Activated CD4-positive, alpha-beta T cell treated with anti-CD3 and anti-CD28 coated beads for 36 hours (primary cell): Measurements from ENCODE around the gene NXPE3. TPM values are rescaled to one million over a fixed set of nuclear protein-coding genes. Genes with fewer than 3 reads are reported as not detected.

ENCODE experiments used
- ATAC-seq: fragments of 200-7000 bp; cut with Tn5 transposase; one replicate; pipeline ENCODE4 v1.10.0; 2021; ENCODE audit warnings: mild to moderate bottlenecking, moderate library complexity
- CTCF ChIA-PET: fragments of 350-600 bp; sonication (Branson Sonifier 250); formaldehyde crosslinking; loops from one replicate; lab custom pipeline; 2021; ENCODE audit warnings: antibody characterized with exemption; lab: Charles Lee
- POLR2A ChIA-PET: fragments of 350-600 bp; sonication (Branson Sonifier 250); formaldehyde crosslinking; loops from one replicate; lab custom pipeline; 2021; ENCODE audit warnings: antibody characterized with exemption, inconsistent platforms; lab: Charles Lee
- DNase-seq: peaks from one replicate; pipeline ENCODE4 v3.0.0-alpha.2; 2020
- H3K27ac Mint-ChIP-seq: one replicate; pipeline ENCODE4 v1.8.0; 2021; ENCODE audit warnings: mixed read lengths
- H3K27me3 Mint-ChIP-seq: one replicate; pipeline ENCODE4 v1.8.0; 2021; ENCODE audit warnings: mixed read lengths
- H3K36me3 Mint-ChIP-seq: one replicate; pipeline ENCODE4 v1.8.0; 2021; ENCODE audit warnings: low read depth, mixed read lengths
- H3K4me1 Mint-ChIP-seq: one replicate; pipeline ENCODE4 v1.8.0; 2021; ENCODE audit warnings: mixed read lengths
- H3K4me3 Mint-ChIP-seq: one replicate; pipeline ENCODE4 v1.8.0; 2021; ENCODE audit warnings: mild to moderate bottlenecking, moderate library complexity, mixed read lengths
- H3K9me3 Mint-ChIP-seq: one replicate; pipeline ENCODE4 v1.8.0; 2021; ENCODE audit warnings: low read depth, mixed read lengths
- intact Hi-C, 2 experiments: fragments of 100-400 bp; cut with DNase I in 1 of 2; cut with micrococcal nuclease in 1 of 2; formaldehyde crosslinking; loops; one replicate each; pipeline versions ENCODE4 v1.14.2 to v1.15.1; 2022 to 2024; cut with DNase I, micrococcal nuclease
- total RNA-seq, 2 experiments: library from RNA; stranded (reverse); gene quantifications; one replicate each; pipeline ENCODE4 v1.2.3, GENCODE V29; 2021

Gene NXPE3
- total RNA-seq, 2 experiments from 2014 or later = 12.8 to 18.5 TPM

DNA sequence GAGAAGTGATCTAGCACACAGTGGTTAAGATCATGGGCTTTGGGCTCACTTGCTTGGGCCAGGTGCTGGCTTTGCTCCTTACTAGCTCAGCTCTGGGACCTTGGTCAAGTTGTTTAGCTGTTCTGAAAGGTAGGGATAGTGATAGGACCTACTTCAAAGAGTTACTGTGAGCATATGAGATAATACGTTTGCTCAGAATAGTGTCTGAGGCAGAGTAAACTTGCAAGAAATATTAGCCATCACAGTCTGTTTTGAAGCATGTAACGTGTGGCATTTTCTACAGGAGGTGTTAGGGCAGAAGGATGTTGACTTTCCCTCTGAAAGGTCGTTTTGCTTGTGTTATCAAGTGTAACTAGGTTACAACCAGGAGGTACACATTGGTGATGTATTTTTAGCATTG is 35.8 kb downstream of the NXPE3 start:
- Mint-ChIP-seq H3K9me3 (no peaks in the 10 kb centered on the region), H3K36me3 (peaks cover 24% of the 10 kb centered on the region), H3K27me3 (no peaks in the 10 kb centered on the region), H3K4me1 (peaks cover 53% of the 10 kb centered on the region), H3K4me3 (no peak overlapping the region), H3K27ac (peak overlapping the region; percentile 4)
- ATAC-seq (peak; percentile 21), DNase-seq (no peak)
- ChIA-PET POLR2A (interaction anchor here (0.7 kb wide), 1 partner anchor 45 kb away, joined by 3 read pairs; no protein-coding TSS in a partner anchor), CTCF (interaction anchor here (0.8 to 8.8 kb wide), 21 partner anchors 9 to 722 kb away, joined by 3 to 115 read pairs (median 5); no protein-coding TSS in a partner anchor)
- intact Hi-C loops = loop anchor here (1.0 to 10.0 kb wide), 5 partner anchors 34 to 900 kb away; partner anchors contain the start of gene NFKBIZ (in 1 of the 2)

DNA sequence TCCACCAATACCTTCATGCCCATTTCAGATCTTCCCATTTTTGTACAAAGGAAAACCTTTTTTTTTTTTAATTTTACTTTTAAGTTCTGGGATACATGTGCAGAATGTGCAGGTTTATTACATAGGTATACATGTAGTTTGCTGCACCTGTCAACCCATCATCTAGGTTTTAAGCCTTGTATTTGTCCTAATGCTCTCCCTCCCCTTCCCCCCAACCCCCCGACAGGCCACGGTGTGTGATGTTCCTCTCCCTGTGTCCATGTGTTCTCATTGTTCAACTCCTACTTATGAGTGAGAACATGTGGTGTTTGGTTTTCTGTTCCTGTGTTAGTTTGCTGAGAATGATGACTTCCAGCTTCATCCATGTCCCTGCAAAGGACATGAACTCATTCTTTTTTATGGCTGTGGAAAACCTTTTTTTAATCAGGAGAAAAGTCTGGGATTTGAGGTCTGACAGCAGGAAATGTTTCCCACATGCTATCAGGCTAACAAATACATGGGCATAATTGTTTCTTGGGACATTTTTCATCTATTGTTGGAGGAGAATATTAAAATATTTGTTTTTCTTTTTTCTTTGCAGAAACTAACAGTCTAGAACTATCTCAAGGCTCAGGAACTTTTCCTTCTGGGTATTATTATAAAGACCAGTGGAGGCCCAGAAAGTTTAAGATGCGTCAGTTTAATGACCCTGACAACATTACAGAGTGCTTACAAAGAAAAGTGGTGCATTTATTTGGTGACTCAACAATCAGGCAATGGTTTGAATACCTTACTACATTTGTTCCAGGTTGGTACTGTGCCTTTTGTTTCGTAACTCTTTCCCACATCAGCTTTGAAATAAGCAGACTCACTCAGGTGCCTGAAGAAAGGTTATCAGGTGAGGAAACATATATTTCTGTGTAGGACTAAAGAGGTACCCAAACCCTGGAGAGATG is 37.5 kb downstream of the NXPE3 start:
- ATAC-seq (no peak), DNase-seq (no peak)
- intact Hi-C loops = loop anchor here in 1 of 2 experiments (10.0 kb wide), 1 partner anchor 898 kb away; no protein-coding TSS in a partner anchor
- H3K27ac Mint-ChIP-seq = no peak overlapping the region
- H3K4me1 Mint-ChIP-seq = peaks cover 52% of the 10 kb centered on the region
- no peak overlapping the region for H3K4me3 Mint-ChIP-seq
- no peaks in the 10 kb centered on the region for H3K9me3 Mint-ChIP-seq
- H3K36me3 Mint-ChIP-seq = peaks cover 30% of the 10 kb centered on the region
- ChIA-PET POLR2A (no interaction called here), CTCF (interaction anchor here (0.6 to 2.9 kb wide), 8 partner anchors 10 to 446 kb away, joined by 3 to 17 read pairs (median 5); no protein-coding TSS in a partner anchor)
- no peaks in the 10 kb centered on the region for H3K27me3 Mint-ChIP-seq

DNA sequence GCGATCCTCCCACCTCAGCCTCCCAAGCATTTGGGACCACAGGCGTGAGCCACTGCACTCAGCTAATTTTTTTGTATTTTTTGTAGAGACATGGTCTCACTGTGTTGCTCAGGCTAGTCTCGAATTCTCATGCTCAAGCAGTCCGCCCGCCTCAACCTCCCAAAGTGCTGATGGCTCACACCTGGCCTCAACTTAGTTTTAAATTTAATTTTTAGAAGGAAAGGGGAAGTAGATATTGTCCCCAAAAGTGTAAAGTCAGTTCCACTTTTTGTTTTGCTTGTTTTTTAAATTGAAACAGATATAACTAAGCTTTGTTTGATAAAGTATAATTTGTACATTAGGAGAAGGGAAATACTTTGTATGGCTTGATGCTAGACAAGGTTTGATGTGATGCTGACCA is 39.0 kb downstream of the NXPE3 start:
- peaks cover 39% of the 10 kb centered on the region for H3K36me3 Mint-ChIP-seq
- intact Hi-C loops = loop anchor here in 1 of 2 experiments (10.0 kb wide), 1 partner anchor 897 kb away; no protein-coding TSS in a partner anchor
- ChIA-PET CTCF (interaction anchor here (1.2 to 2.9 kb wide), 6 partner anchors 9 to 411 kb away, joined by 4 to 17 read pairs (median 6); no protein-coding TSS in a partner anchor), POLR2A (no interaction called here)
- no peaks in the 10 kb centered on the region for H3K27me3 Mint-ChIP-seq
- H3K4me1 Mint-ChIP-seq = peaks cover 50% of the 10 kb centered on the region
- H3K4me3 Mint-ChIP-seq = no peak overlapping the region
- H3K27ac Mint-ChIP-seq = no peak overlapping the region
- no peak for DNase-seq
- no peak for ATAC-seq
- H3K9me3 Mint-ChIP-seq = no peaks in the 10 kb centered on the region

GRCh38 chr3:101819649-101820206 is 40.7 kb downstream of the NXPE3 start:
- no peak overlapping the region for H3K4me3 Mint-ChIP-seq
- CTCF ChIA-PET = interaction anchor here (3.7 kb wide), 1 partner anchor 409 kb away, joined by 19 read pairs; no protein-coding TSS in a partner anchor
- POLR2A ChIA-PET = no interaction called here
- H3K9me3 Mint-ChIP-seq = no peaks in the 10 kb centered on the region
- intact Hi-C loops = loop anchor here in 1 of 2 experiments (10.0 kb wide), 1 partner anchor 895 kb away; no protein-coding TSS in a partner anchor
- DNase-seq = no peak
- H3K27ac Mint-ChIP-seq = no peak overlapping the region
- H3K27me3 Mint-ChIP-seq = no peaks in the 10 kb centered on the region
- peaks cover 40% of the 10 kb centered on the region for H3K36me3 Mint-ChIP-seq
- peaks cover 45% of the 10 kb centered on the region for H3K4me1 Mint-ChIP-seq
- peak; percentile 67 for ATAC-seq

DNA sequence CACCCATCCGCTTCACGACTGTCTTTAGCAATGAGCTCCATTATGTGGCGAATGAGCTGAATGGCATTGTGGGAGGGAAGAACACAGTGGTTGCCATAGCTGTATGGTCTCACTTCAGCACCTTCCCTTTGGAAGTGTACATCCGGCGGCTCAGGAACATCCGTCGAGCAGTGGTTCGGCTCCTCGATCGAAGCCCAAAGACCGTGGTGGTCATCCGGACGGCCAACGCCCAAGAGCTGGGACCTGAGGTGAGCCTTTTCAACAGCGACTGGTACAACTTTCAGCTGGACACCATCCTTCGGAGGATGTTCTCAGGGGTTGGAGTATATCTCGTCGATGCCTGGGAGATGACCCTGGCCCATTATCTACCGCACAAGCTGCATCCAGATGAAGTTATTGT is 42.5 kb downstream of the NXPE3 start:
- DNase-seq = no peak
- intact Hi-C loops = no loop called here
- ATAC-seq = no peak
- ChIA-PET POLR2A (no interaction called here), CTCF (interaction anchor here (1.4 to 4.1 kb wide), 7 partner anchors 7 to 407 kb away, joined by 3 to 37 read pairs (median 14); no protein-coding TSS in a partner anchor)
- peaks cover 51% of the 10 kb centered on the region for H3K4me1 Mint-ChIP-seq
- no peak overlapping the region for H3K4me3 Mint-ChIP-seq
- no peaks in the 10 kb centered on the region for H3K27me3 Mint-ChIP-seq
- H3K9me3 Mint-ChIP-seq = no peaks in the 10 kb centered on the region
- peaks cover 44% of the 10 kb centered on the region for H3K36me3 Mint-ChIP-seq
- no peak overlapping the region for H3K27ac Mint-ChIP-seq

DNA sequence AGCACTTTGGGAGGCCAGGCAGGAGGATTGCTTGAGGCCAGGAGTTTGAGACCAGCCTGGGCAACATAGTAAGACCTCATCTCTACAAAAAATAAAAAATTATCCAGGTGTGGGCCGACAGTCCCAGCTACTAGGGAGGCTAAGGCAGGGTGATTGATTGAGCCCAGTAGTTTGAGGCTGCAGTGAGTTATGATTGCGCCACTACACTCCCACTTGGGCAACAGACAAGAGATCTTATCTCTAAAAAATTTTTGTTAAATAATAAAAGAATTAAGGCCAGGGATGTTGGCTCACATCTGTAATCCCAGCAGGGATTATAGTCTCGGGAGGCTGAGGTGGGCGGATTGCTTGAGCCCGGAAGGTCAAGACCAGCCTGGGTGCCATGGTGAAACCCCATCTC is 44.5 kb downstream of the NXPE3 start:
- POLR2A ChIA-PET = interaction anchor here (0.6 kb wide), 1 partner anchor 18 kb away, joined by 3 read pairs; no protein-coding TSS in a partner anchor
- CTCF ChIA-PET = interaction anchor here (0.7 to 4.1 kb wide), 7 partner anchors 9 to 406 kb away, joined by 3 to 37 read pairs (median 14); no protein-coding TSS in a partner anchor
- H3K27me3 Mint-ChIP-seq = no peaks in the 10 kb centered on the region
- no peak overlapping the region for H3K4me3 Mint-ChIP-seq
- no peak overlapping the region for H3K27ac Mint-ChIP-seq
- peaks cover 49% of the 10 kb centered on the region for H3K4me1 Mint-ChIP-seq
- intact Hi-C loops = no loop called here
- ATAC-seq (no peak), DNase-seq (no peak)
- H3K36me3 Mint-ChIP-seq = peaks cover 32% of the 10 kb centered on the region
- no peaks in the 10 kb centered on the region for H3K9me3 Mint-ChIP-seq

GRCh38 chr3:101824702-101825101 is 45.7 kb downstream of the NXPE3 start:
- intact Hi-C loops = loop anchor here (5.0 kb wide), 2 partner anchors 338 to 403 kb away; no protein-coding TSS in a partner anchor
- no peaks in the 10 kb centered on the region for H3K9me3 Mint-ChIP-seq
- no peak overlapping the region for H3K27ac Mint-ChIP-seq
- peaks cover 35% of the 10 kb centered on the region for H3K36me3 Mint-ChIP-seq
- ATAC-seq (no peak), DNase-seq (no peak)
- no peak overlapping the region for H3K4me3 Mint-ChIP-seq
- POLR2A ChIA-PET = interaction anchor here (1.2 kb wide), 1 partner anchor 28 kb away, joined by 5 read pairs; no protein-coding TSS in a partner anchor
- no peaks in the 10 kb centered on the region for H3K27me3 Mint-ChIP-seq
- CTCF ChIA-PET = interaction anchor here (0.5 to 4.1 kb wide), 6 partner anchors 11 to 639 kb away, joined by 3 to 37 read pairs (median 4); no protein-coding TSS in a partner anchor
- peaks cover 54% of the 10 kb centered on the region for H3K4me1 Mint-ChIP-seq

DNA sequence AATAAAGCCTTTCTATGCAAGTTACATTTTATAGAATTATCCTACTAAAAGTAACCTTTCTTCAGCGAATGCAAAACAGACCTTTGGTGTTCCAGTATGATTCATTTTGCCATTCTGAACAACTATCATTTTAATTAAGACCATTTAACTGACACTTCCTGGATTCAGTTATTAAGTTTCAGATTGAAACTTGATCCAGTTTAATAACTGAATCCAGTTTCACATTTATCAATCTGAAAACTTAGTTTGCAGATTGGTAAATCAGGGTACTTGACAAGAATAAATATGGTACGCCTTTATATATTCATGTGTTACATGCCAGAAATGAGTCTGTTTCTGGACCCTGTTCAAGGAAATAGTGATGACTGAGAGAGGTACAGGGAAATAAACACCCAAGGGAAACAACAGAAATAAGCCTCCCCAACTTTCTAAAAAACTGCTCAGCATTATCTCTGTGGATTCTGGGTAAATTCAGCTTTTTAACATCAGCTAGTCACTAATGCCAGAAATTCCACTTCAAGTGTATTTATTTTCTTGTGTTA is 47.0 kb downstream of the NXPE3 start:
- intact Hi-C loops = loop anchor here (5.0 kb wide), 2 partner anchors 336 to 401 kb away; no protein-coding TSS in a partner anchor
- ChIA-PET POLR2A (no interaction called here), CTCF (interaction anchor here (0.7 to 2.9 kb wide), 6 partner anchors 8 to 403 kb away, joined by 3 to 14 read pairs (median 11); no protein-coding TSS in a partner anchor)
- peak overlapping the region; percentile 98 for H3K27ac Mint-ChIP-seq
- H3K27me3 Mint-ChIP-seq = no peaks in the 10 kb centered on the region
- peak overlapping the region; percentile 56 for H3K4me3 Mint-ChIP-seq
- no peaks in the 10 kb centered on the region for H3K9me3 Mint-ChIP-seq
- ATAC-seq = peak; percentile 8
- peaks cover 53% of the 10 kb centered on the region for H3K4me1 Mint-ChIP-seq
- peaks cover 27% of the 10 kb centered on the region for H3K36me3 Mint-ChIP-seq
- DNase-seq = no peak

DNA sequence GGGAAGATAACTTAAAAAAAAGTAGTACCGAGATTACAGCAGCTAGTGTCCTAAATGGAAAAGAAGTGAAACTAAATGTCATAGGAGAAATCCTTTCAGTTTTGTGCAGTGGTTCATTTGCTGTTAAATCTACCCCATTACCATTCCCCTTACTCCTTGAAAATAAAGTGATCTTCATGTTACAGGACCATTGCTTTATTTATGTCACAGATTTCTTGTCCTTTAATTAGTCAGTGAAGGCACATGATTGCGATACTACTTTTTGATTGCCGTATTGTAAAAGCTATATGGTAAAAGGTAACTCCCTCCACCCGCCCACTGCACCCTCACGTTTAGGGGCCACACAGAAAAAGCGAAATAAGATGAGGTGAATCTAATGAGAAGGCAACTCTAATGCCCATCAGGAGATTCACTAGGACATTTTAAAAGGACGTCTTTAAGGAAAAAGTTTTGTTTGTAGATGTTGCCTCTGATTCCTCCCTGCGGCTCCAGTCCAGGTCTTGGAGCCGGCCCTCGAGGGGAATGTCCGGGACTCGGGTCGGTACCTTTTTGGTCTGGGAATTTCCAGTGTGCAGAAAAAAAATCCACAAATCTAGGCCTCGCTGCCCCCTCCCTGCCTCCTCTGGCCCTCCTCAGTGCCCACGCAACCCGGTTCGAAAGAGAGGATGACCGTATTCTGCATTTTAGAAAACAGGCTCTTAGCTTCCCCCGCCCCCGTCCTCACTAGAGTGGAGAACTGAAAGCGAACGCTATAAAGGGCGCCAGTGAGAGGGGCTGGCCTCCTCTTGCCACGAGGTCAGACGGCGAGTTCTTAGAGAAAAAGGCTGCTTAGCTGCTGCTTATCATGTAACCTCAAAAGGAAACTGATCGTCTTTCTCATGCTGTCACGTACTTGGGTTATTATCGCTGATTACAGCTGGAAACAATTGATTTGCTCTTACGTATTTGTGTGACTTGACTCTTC is 48.5 kb downstream of the NXPE3 start:
- H3K36me3 Mint-ChIP-seq = peaks cover 20% of the 10 kb centered on the region
- peak; percentile 94 for DNase-seq
- intact Hi-C loops = loop anchor here (1.0 to 5.0 kb wide), 7 partner anchors 22 to 400 kb away; partner anchors contain the start of gene NFKBIZ (in 1 of the 2)
- no peaks in the 10 kb centered on the region for H3K9me3 Mint-ChIP-seq
- H3K27ac Mint-ChIP-seq = peak overlapping the region; percentile 96
- ChIA-PET POLR2A (interaction anchor here (0.7 to 4.0 kb wide), 10 partner anchors 15 to 265 kb away, joined by 3 to 61 read pairs (median 6); partner anchors contain the start of genes NFKBIZ and NXPE3), CTCF (interaction anchor here (0.7 to 2.9 kb wide), 16 partner anchors 10 to 408 kb away, joined by 3 to 14 read pairs (median 4); partner anchors contain the start of gene NFKBIZ)
- peak; percentile 86 for ATAC-seq
- H3K27me3 Mint-ChIP-seq = no peaks in the 10 kb centered on the region
- H3K4me3 Mint-ChIP-seq = peak overlapping the region; percentile 77
- H3K4me1 Mint-ChIP-seq = peaks cover 60% of the 10 kb centered on the region
